Measurements from ENCODE around the gene SNURF.
"Not testable (repeated sequence)": the region's sequence is repeated elsewhere in the genome, so short reads cannot be mapped to it uniquely, and the experiment has no call there.

Gene SNURF, protein sequence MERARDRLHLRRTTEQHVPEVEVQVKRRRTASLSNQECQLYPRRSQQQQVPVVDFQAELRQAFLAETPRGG

DNA sequence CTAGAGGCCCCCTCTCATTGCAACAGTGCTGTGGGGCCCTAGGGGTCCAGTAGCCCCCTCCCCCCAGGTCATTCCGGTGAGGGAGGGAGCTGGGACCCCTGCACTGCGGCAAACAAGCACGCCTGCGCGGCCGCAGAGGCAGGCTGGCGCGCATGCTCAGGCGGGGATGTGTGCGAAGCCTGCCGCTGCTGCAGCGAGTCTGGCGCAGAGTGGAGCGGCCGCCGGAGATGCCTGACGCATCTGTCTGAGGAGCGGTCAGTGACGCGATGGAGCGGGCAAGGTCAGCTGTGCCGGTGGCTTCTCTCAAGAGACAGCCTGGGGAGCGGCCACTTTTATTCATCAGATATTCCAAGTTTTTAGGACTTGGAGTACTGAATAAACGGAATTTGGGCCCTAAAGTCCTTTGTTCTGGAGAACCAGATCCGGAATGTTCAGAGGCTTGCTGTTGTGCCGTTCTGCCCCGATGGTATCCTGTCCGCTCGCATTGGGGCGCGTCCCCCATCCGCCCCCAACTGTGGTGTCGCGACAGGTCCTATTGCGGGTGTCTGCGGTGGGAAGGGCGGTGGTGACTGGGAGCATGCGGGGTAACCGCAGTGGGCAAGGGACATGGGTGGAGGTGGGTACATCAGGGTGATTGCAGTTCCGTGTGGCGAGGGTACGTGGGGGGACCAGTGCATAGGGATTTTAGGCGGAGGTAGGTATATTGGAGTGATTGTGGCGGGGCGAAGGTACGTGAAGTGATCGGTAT lies at the start of gene SNURF, which contains the start of gene SNRPN:
Gene SNURF, plus strand, starts transcription at position 205 of the 748 bp plus-strand sequence. Its CDS starts 62 bp downstream, at position 267.
Gene SNRPN, plus strand, starts transcription at position 205 of the 748 bp plus-strand sequence. CDS start 19,467 bp downstream, outside the sequence.
- DNase-seq = peak; percentile 66

DNA sequence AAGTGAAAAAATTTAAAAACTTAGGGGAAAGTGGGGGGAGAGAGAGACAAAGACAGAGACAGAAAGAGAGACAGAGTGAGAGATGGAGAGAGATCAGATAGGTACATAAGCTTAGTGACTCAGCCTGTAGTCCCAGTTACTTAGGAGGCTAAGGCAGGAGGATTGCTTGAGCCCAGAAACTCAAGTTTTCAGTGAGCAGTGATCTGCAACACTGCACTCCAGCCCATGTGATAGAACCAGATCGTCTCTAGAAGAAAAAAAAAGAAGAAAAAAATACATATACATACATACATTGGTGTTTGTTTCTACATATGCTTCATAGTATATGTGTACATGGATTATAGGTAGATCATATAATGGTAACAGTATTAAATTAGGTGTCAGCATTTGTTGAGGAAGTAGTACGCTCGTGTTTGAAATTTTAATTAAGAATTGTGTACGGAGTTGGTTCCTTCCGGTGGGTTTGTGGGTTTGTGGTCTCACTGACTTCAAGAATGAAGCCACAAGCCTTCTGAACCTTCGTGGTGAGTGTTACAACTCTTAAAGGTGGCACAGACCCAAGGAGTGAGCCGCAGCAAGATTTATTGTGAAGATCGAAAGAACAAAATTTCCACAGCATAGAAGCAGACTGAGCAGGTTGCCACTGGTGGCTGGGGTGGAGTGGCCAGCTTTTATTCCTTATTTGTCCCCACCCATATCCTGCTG lies 38.3 kb upstream of the SNURF start:
- no peak for DNase-seq

DNA sequence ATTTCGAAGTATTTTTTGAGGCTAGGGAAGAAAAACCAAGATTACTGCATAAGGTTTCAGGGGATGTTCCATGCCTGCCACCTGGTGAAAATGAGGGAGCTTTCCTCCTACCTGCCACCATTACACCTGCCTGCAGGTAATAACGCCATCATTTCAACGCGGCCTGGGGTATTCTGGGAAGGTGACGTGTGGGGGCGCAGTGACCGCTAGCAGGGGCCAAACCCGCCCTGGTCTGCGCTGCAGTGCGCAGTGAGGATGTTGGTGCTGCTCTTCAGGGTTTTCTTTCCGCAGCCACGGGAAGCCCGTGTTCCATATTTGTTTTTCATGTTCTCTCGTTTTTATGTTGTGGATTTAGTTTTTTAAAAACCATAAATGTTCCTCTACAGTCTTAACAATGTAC lies 37.4 kb upstream of the SNURF start:
- DNase-seq = no peak

DNA sequence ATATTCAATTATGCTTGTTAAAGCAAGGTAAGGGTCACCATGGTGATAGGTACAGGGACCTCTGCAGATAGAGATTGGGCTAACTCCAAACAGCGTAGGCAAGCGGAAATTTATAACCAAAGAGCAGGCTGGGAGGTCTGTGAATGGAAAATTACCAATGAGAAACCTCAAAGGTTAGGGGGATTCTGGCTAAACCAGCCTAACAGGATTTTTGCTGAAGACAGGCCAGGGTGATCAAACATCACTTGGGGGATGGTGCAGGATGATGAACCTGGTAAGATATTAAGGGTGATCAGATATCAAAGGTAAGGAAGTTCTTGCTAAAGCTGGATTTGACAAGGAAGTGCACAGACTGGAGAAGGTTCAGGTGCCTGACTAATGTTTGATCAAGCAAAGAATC lies 35.3 kb upstream of the SNURF start:
- no peak for DNase-seq

DNA sequence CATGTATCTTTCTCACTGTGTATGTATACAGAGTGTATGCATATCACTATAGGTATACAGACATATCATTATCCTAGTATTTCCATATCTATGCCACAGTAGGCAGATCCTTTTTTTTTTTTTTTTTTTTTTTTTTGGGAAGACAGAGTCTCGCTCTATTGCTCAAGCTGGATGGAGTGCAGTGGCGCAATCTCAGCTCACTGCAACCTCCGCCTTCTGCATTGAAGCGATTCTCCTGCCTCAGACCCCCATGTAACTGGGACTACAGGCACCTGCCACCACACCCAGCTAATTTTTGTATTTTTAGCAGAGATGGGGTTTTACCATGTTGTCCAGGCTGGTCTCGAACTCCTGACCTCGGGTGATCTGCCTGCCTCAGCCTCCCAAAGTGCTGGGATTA lies 32.0 kb upstream of the SNURF start:
- not testable (repeated sequence) for DNase-seq

DNA sequence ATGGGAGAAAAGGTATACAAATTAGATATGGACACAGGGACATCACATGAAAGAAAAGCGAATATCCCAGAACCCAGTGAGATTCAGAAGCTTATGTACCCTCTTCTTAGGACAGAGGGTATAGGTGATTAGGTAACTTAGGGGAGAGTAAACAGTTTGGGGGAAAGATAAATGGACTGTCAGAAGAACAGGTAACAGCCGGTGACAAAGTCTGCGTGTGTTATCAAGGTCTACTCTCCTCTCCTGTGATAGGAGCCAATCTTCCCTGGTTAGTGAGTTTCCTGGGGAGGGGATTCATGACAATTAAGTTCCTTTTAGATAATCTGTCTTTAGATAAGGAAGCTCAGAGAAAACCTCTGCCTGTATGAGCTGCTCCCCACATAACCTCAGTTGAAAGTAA lies 30.6 kb upstream of the SNURF start:
- no peak for DNase-seq

DNA sequence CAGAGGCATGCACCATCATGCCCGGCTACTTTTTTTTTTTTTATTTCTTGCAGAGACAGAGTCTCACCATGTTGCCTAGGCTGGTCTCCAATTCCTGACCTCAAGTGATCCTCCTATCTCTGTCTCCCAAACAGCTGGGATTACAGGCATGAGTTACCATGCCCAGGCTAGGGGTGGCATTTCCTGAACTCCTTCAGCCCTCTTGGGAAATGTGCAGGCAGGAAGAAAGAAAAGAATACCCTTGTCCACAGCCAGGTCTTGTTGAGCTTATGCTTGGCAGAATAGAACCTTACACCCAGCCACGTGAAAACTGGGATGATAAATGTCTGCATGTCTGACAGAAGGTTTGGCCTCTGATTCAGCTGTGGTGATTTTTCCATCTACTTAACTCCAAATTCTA lies 30.2 kb upstream of the SNURF start:
- no peak for DNase-seq

DNA sequence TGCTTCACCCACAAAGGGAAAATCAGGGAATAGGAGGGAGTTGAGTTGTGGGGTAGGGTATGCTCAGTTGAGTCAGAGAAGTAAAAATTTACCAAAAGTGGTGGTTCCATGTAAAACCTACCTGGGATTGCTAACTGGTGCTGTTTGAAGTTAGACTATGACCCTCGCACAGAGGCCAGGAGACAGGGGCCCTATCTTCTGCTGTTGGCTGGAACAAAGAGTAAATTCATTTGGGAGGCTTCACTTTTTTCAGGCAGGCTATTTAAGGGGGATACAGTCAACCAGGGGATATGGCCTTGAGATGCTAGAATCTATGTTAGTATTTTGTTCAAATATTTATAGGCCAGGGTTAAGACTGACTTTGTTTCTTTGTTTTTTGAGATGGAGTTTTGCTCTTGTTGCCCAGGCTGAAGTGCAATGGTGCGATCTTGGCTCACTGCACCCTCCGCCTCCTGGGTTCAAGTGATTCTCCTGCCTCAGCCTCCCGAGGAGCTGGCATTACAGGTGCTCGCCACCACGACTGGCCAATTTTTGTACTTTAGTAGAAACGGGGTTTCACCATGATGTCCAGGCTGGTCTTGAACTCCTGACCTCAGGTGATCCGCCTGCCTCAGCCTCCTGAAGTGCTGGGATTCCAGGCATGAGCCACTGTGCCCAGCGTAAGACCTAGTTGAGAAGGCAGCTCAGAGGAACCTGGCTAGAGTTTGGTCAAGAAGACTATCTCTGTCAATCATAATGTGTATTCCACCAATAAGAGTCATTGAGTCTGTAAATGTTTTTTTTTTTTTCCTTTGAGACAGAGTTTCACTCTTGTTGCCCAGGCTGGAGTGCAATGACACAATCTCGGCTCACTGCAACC lies 22.7 kb upstream of the SNURF start:
- DNase-seq = not testable (repeated sequence)

DNA sequence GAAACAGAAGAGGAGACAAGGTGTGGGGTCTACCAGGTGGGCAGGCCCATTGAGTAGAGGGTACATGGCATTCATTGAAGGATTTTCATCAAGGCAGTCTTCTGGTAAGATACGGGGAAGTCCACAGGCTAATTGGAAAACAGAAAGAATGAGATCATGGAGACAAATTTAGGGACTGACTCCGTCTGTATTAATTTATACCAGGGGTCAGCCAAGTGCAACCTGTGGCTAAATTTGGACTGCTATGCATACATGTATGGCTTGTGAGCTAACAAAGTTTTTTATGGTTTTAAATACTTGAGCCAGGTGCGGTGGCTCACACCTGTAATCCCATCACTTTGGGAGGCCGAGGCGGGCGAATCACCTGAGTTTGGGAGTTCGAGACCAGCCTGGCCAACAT lies 21.1 kb upstream of the SNURF start:
- DNase-seq = no peak

DNA sequence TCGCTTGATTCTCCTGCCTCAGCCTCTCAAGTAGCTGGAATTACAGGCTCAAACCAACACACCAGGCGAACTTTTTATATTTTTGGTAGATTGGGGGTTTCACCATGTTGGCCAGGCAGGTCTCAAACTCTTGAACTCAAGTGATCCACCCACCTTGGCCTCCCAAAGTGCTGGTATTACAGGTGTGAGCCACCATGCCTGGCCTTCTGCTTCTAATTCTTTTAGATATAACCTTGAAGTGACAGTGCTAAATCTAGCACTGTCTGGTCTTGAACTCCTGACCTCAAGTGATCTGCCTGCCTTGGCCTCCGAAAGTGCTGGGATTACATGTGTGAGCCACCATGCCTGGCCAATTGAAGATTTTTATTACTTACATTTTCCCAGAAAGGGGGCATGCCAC lies 16.6 kb upstream of the SNURF start:
- DNase-seq = not testable (repeated sequence)

DNA sequence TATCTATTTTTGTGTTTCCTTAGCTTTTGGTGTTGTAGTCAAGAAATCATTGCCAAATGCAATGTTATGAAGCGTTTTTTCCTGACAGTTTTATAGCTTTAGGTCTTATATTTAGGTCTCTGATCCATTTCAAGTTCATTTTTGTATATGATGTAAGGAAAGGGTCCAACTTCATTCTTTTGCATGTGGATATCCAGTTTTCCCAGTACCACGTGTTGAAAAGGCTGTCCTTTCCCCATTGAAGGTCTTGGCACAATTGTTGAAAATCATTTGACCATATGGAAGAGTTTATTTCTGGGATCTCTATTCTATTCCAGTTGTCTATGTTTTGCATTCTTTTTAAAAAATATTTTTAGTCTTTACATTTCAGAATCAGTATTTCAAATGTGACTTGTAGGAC lies 14.6 kb upstream of the SNURF start:
- no peak for DNase-seq

DNA sequence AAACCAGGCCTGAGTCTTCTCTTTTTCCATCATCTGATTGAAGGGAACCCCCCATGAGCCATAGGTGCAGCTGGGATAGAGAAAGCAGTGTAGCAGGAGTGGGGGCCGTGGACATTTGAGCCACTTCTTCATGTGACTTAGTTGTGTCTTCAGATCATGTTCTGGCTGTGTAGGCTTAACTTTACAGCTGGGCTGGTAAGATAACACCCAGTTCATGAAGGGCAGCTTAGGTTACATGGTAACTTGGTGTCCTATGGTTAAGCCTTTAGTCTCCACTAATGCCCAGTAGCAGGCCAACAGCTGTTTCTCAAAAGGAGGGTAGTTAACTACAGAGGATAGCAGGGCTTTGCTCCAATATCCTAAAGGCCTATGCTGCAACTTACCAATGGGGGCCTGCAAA lies 11.4 kb upstream of the SNURF start:
- no peak for DNase-seq

DNA sequence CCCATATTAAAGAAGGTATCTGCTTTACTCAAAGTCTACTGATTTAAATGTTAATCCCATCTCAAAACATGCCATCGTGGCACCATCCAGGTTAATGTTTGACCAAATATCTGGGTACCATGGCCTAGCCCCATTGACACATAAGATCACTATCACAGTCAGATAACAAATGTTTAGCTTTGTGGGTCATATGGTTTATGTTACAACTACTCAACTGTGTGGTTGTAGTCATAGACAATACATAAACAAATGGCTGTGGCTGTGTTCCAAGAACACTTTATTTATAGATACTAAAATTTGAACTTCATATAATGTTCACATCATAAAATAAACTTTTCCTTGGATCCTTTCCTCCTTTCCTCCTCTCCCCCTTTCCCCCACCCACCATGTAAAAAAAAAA lies 9.8 kb upstream of the SNURF start:
- no peak for DNase-seq

DNA sequence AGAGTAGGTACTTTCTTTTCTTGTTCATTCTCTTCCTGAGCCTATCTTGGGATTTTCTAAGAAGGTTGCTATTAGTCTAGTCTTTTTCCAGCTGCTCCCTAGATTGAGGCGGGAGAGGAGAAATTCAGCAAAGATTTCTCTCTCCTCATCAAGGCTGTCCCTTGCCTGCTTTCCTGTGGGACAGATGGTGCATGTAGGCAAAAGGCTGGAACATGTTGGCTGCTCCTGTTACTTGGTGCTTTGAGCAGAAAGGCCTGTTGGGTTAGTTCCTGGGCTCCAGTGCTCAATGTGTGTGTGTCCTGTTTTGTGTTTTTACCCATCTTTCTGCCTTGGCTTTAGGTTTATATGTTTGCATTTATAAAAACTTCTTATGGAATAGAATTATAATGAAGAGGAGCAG lies 9.1 kb upstream of the SNURF start:
- no peak for DNase-seq

DNA sequence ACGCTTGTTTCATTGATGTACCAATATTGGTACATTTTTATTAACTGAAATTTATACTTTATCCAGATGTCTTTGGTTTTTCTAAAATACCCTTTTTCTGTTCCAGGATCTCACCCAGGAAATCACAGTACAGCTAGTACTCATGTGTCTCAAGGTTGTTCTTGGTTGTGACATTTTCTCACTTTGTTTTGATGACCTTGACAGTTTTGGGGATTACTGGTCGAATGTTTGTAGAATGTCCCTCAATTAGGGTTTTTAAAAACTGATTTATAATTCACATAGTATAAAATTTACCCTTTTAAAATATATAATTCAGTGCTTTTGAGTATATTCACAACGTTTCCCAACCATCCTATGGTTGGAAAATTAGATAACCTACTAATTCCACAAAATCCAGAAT lies 6.3 kb upstream of the SNURF start:
- DNase-seq = no peak

DNA sequence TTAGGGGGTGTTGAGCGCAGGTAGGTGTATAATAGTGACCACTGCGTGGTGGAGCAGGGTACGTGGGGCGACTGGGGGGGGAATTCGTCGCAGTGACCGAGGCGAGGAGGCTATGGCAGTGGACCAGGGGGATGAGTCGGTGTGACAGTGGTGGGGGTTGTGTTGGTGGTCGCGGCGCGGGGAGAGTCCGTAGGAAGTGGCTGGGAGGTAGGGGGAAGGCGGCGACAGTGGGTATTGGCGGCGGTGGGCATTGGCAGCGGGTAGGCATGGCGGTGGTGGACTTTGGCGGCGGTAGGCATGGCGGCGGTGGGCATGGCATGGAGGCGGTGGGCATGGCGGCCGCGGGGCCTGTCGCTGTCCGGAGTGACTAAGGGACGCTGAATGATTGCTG lies 739 bp downstream of the SNURF start:
- no peak for DNase-seq

DNA sequence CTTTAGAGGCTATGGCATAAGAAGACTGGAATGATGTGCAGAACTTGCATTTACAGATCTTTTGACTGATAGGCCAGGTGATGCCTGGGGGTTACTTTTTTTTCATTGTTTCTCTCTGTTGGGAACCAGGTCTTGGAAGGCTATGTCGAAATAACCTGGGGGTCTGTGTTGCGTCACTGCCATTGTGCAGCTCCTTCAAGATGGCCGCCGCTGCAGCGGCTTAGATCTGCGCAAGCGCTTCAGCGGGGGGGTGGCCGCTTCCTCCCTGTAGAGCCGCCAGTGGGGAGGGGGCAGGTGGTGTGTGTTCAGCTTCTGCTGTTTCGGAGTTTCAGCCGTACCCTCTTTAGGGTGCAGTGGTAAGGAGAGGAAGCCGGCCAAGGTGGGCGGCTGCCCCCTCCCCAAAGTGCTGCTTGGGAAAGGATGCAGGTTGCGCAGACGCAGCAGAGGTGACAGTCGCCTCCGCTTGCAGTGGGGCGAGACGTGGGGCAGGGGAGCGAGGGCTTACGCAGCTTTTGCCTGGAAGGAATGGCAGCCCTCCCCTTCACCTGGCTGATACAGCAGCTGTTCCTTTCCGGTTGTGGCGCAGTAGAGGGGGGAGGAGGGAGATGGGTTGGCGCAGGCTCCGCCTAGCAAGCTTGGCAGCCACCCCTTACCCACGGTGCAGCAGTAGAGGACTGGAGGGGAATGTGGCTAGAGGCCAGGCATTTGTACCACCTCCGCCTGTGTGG lies 1.5 kb downstream of the SNURF start:
- peak; percentile 66 for DNase-seq

DNA sequence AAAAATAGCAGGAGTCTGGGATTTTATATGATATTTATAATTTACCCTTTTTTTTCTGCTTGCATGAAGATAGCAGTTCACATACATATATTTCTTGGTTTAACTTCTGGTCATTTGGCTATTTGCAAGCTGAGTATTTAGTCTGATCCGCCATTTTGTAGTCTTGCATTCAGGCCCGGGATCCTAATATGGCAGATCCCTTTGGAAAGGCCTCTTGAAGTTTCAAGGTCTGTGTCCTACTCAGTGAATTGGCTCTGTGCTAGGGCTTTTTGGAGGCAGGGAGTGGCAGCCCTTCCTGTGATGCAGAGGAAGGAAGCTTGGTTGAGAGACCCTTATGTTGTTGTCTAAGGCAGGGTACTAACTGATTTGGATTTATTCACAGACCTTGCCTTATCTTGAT lies 2.9 kb downstream of the SNURF start:
- DNase-seq = no peak

DNA sequence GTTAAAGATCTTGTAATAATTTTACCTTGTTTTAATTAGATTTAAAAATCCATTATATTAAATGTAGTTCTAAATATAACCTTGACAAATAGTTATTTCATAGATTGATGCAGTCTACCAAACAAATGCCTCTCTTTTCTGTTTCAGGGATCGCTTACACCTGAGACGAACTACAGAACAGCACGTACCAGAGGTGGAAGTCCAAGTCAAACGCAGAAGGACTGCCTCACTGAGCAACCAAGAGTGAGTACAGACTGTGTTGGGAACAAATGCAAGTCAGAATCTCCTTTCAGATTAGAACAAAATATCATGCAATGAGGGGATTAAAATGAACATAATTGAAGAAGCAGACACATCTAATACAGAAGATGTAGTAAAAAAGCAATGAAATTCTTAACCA lies 7.2 kb downstream of the SNURF start:
- DNase-seq = no peak

DNA sequence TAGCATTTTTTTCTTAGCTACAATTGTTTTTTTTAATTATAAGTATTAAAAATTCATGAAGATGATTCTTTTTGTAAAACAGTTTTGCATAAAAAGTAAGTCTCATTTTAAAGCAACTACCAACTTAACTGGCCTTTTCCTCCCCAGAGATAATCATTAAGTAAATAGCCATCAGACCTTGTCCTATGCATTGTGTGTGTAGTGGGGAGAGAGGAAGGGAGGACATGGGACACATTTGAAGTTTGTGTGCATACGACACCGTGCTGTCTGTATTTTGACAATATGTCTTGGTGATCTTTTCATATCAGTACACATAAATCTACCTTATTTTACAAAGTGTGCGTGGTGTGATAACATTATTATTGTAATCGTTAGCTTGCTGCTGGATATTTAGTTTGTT lies 8.1 kb downstream of the SNURF start:
- no peak for DNase-seq

DNA sequence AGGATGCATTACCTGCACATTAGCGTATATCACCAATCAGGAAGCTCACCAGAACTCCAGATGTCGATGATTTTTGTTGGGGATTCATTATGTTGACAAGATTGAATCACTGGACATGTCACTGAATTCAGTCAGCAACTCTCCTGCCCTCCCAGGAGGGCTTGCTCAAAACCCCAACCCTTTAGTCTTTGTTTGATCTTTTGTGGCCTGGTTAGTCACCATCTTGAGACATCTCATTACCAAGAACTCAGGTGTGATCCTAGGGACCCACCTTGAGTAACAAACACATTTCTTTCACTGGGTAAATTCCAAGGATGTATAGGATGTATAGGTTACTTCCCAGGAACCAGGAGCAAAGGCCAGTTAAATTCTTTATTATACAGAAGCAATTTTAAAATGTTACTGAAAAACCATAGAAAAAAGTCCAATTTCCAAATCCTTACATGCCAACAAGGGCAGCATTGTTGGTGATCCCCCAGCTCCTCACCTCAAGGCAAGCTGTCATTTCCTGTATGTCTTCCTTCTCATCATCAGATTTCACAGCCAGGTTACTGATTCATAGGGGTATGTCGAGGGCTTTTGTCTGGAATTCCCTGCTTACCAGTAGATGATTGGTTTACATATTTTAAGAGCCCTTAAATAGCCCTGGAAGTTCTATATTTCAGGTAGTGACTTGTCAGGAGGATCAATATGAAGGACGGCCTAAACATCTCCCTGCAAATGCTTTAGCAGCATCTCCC lies 11.7 kb downstream of the SNURF start:
- DNase-seq = no peak

DNA sequence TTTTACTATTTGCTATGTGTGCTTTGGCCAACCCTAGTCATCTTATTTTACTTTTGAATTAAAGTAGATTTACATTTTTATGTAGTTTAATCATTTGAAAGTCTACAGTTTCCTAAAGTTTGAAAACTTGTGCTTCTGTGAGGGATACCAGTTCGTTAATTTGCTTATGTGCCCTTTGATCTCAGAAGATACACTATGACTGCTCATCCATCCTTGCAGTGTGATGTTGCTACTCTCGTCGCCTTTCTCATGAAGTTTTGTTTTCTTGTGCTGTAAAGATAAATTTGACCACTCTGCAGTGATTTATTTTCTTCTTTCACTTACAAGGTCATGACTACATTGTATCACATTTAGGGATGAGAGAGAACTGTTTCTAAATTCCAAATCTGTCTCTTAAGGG lies 16.3 kb downstream of the SNURF start:
- no peak for DNase-seq
